ENCODE measurements around the gene OPA3. TPM values are rescaled to one million over a fixed set of nuclear protein-coding genes. Genes with fewer than 3 reads are reported as not detected.

The OPA3 gene
- total RNA-seq, 1 donor from 2014 or later = 1.6 TPM

DNA sequence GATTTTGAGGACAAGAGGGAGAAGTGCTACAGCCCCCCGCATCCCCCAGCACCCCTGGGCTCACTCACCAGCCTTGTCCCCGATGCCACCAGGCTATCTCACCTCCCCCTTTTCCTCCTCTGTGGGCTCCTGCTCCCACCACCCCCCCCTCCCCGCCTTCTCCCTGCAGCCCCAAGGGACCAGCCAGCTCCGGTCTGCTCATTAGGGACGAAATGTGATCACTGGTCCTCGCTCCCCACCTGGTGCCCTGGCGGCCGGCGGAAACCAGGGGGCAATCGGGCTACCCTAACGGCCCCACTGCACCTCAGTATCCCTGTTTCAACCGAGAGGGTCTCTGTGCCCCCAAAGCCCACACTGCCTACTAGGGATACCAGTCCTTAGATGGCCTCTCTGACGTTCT, 14.7 kb upstream of the OPA3 start:
- FAIRE-seq (no peak), DNase-seq (ENCODE audit: low spot score in 2 of 2) (no peak)

DNA sequence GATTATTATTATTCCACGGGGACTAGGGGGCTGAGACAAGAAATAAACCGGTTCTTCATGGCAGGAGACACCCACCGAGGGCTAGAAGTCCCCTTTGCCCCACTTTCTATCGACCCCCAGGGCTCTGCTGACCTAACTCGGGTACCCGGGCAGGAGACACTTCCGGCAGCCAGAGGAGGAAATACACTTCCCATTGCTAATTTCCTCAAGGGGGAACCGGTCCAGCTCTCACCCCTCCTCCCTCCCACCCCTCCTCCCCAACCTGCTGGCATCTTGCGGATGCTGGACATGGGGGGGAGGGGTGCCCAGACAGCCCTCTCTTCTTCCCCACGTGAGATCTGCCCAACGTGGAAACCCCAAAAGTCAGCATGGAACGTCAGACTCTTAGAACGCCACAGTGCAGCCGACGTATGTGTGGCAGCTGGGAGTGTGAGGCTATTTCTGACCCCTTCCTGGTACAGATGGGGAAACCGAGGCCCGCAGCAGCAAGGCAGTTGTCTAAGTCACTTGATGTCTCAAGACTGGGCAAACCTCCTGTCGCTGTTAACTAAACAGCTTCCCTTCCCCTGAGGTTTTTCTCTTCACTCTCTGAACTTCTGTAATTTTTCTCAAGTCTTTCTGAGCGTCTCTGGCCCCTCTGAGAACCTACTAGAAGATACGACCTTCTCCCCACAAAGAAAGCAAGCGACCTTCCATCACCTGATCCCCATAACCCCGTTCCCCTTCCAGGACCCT, 13.8 kb upstream of the OPA3 start:
- no peak for FAIRE-seq
- DNase-seq (ENCODE audit: low spot score in 2 of 2) = no peak

DNA sequence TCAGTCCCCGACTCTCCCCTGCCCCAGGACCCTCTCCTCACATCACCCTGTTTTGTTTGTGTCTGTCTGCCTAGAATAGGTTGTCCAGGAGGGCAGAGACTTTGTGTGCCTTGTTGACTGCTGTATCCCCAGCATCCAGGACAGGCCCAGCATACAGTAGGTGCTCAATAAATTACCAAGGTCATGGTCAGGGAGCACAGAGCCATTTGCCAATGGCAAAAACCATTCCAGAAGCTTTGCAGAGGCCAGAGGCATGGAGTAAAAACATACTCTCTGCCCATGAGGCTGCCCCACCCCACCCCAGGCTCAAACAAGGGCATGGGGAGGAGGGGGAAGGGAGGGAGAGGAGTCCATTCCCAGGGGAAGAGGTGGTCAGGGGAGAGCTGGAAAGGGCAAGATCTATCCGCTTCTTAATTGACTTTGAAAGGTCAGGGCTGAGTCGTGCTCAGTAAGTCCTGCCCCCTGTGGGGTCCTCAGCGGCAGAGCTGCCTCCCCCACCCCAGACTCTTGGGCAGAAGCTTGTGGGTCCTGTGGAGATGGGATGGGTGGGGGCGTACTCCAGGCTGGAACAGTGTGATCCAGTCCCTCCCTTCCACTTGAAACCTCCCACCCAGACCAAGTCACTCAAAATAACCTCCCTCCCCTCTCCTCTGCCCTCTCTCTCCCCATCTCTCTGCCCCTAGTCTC, 13.0 kb upstream of the OPA3 start:
- DNase-seq (ENCODE audit: low spot score in 2 of 2) (no peak), FAIRE-seq (no peak)

DNA sequence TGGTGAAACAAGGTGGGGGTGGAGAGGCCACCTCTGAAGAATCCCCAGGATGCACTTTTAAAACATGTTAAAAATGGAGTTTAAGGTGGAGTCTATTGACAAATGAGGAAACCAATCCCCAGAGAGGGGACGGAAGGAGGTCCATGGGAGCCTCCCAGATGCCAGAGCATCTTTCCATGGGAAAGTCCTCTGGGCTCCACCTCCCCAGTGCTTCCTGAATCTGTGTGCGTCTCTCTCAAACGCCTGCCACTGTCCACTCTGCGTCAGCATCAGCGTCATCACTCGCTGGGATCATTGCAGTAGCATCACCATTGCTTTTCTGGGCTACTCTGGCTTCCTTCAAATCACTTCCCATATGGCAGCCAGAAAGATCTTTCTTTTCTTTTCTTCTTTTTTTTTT, 11.2 kb upstream of the OPA3 start:
- DNase-seq (ENCODE audit: low spot score in 2 of 2) (no peak), FAIRE-seq (no peak)

DNA sequence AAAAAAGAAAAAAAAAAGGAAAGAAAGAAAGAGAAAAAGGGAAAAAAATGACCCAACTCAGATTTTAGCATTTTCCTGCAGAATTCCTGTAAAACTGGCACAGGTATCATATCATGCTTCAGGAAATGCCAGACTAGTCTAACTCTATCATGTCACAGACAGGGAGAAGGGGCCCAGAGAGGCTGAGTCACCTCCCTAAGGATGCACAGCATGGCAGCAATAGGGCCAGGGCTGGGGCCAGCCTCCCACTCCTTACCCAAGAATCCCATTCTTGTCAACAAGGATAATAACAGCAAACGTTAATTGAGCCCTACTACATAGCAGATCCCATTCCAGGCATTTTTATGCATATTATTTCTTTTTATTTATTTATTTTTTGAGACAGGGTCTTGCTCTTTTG, 8.9 kb upstream of the OPA3 start:
- no peak for FAIRE-seq
- no peak for DNase-seq (ENCODE audit: low spot score in 2 of 2)

DNA sequence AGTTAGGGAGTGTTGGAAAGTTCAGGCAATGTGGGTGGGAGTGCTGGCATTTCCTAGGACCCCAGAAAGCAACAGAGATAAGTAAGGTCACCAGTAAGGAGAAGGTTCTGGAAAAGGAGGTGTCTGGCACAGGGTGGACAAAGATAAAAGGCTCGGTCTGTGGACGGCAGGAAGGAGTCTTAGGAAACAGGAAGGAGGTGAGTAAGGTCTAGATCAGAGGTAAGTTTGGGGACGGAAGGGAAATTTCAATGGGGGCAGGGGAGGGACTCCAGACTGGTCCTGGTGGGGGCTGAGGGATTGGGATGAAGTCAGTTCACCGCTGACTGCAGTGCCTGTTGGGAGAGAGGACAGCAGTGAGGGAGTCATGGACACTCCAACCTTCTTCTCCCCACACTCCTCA, 7.8 kb upstream of the OPA3 start:
- FAIRE-seq = no peak
- DNase-seq (ENCODE audit: low spot score in 2 of 2) = no peak

DNA sequence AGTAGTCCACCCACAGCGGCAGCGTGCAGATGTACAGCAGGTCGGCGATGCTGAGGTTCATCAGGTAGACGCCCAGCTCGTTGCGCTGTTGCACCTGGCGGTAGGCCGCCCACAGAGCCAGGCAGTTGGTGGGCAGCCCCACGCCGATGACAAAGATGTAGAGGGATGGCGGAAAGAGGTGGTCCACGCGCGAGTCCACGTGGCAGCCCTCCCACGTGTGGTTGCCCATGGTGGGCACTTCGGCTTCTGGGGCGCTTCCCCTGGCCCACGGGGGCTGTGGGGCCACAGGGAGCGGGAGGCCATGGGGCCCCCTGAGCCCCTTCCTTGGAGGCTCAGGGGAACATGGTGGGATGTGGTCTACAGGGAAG, 7.0 kb upstream of the OPA3 start:
- DNase-seq (ENCODE audit: low spot score in 2 of 2) = no peak
- FAIRE-seq = no peak

DNA sequence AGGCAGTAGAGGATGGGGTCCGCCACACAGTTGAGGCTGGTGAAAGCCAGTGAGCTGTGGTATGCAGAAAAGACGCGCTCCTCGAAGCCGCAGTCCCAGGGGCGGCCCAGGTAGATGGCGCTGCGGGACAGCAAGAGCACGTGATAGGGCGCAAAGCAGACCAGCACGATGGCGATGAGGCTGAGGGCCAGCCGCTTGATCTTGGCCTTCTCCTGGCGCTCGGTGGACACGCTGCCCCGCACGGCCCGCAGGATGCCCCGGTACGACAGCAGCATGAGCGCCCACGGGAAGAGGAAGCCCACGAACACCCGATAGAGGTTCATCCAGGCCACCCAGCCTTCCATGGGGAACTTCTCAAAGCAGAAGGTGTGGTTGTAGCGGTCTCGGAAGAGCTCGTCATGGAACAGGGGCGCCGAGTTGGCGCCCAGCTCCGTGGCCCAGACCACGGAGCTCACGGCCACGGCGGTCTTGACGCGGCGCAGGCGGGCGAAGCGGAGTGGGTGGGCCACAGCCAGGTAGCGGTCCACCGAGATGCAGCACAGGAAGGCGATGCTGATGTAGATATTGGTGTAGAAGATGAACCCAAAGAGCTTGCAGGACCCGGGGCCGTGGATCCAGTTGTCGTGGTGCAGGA, 6.5 kb upstream of the OPA3 start:
- FAIRE-seq (no peak), DNase-seq (ENCODE audit: low spot score in 2 of 2) (no peak)

DNA sequence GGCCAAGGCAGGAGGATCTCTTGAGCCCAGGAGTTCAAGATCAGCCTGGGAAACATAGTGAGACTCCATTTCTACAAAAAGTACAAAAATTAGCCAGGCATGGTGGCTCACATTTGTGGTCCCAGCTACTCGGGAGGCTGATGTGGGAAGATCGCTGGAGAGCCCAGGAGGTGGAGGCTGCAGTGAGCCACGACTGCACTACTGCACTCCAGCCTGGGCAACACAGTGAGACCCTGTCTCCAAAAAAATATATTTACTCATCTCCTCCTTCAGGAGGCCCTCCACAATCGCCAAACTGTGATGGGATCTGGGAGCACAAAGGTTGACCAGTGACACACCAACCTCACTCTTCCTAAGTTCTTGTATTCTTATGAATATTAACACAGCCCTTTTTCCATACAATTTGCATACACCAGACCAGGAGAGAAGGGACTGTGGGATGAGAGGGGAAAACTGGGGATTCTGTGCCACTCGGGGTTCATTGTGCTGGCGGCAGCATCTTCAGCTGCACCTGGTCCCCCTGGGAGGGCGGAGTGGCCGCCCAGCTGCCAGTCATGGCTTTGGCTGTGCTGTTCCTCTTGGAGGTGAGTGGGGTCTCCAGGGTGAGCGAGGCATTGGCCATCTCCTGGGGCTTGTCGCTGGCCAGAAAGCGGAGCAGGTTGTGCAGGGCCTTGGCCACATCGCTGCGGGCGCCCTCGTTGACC, 5.8 kb upstream of the OPA3 start:
- no peak for DNase-seq (ENCODE audit: low spot score in 2 of 2)
- no peak for FAIRE-seq

DNA sequence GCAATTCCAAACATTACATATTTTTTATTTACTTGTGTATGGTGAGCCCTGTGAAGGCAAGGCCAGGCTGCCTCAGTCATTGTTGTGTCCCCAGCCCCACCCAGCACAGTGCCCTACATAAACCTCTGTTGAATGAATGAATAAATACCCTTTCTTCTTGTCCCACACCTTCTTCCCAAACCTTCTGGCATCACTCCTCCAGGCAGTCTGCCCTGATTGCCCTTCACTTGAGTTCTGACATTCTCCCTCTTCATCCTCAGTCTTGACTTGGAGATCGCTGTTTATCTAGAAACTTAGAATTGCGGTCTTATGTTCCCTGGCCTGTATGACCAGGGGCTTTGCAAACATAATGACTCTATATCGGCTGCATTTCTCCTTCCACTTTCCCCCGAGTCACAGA, 5.2 kb upstream of the OPA3 start:
- no peak for FAIRE-seq
- no peak for DNase-seq (ENCODE audit: low spot score in 2 of 2)

DNA sequence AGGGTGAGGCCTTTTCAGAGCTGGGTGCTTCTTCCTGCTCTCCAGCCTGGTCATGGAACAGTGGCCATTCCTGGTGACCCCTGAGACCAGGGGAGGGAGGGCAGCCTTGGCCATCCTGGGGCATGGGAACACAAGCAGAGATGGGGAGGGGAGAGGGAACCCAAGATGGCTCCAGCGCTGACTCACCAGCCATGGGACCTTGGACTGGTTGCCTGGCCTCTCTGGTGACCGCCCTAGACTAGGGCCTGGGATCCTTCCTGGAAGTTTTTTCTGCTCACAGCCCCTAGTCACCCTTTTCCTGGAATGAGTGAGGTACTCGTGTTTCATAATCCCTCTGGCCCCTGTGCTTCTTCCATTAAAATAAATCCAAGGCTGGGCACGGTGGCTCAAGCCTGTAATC, 3.3 kb upstream of the OPA3 start:
- FAIRE-seq (no peak), DNase-seq (ENCODE audit: low spot score in 2 of 2) (no peak)

DNA sequence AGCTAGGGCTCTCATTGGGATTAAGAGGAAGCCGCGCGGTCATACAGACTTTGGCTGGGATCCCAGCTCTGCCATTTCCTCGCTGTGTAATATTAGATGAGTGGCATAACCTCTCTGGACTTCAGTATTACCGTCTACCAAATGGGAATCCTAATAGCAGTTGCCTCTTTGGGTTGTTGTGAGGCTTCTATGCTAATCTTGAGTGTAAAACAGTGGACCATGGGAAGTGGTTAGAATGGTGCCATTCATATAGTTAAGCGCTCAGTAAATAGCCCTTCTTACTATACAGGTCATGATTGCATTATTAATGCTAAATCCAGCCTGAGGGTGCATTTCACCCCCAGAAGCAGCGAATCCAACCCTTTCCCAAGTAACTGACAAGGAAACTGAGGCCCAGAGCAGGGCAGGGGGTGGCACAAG, 566 bp upstream of the OPA3 start:
- DNase-seq (ENCODE audit: low spot score in 2 of 2) (no peak), FAIRE-seq (no peak)

DNA sequence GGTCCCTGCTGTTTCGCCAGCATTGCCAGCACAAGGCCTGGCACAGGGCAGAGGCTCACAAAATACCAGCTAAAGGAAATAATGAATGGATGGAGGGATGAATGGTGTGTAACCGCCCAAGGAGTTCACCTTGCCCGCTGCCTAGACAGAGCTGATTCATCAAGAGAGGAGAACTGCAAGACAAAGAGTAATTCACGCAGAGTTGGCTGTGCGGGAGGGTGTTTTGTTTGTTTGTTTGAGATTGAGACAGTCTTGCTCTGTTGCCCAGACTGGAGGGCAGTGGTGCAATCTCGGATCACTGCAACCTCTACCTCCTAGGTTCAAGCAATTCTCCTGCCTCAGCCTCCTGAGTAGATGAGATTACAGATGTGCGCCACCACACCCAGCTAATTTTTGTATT, 3.0 kb downstream of the OPA3 start:
- DNase-seq (ENCODE audit: low spot score in 2 of 2) (no peak), FAIRE-seq (no peak)

DNA sequence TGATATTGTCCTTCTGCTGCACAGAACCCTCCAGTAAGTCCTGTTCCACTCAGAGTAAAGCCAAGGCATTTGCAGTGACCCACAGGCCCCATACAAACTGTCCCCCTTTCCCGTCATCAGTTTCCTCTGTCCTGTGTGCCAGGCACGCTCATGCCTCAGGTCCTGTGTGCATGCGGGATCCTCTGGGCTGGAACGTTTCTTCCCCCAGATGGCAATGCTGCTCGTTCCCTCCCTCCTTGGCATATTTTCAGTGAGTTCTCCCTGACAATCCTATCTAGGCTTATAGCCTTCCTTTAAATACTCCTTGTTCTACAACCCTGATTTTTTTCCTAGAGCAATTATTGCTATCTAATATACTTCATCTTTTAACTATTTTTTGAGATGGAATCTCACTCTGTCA, 5.7 kb downstream of the OPA3 start:
- FAIRE-seq (no peak), DNase-seq (ENCODE audit: low spot score in 2 of 2) (no peak)

DNA sequence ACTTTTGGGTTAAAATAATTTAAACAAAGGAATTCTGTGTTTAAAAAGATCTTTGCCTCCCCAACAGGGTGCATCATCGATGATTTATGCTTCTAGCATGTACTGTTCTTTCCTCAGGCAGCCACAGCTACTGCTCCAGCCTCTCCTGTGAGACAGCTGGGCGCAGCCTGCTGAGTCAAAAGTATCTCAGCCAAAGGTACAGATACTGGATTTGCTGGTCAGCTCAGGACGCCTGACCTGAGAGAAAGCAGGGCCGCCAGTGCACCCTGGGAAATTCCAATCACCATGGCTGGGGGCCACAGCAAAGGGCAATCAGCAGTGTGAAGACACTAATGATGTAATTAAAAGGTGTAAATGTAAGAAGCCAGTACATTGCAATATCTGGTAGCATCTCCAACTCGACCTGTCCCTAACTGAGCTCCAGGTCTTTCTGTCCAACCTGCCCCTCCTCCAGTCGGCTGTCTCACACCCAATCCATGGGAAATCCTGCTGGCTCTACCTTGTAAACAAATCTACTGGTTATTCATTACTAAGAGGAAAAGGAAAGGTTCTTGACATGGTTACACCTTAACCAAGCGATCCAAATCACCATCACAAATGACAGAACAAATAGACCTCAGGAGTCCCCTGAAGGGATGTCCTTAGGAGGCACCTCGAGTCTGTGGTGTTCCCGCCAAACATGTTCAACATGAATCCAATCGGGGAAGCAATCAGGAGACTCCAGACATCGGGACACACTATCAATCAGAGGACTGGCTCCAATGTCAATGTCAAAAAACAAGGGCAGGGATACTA, 7.3 kb downstream of the OPA3 start:
- DNase-seq (ENCODE audit: low spot score in 2 of 2) = no peak
- FAIRE-seq = no peak

DNA sequence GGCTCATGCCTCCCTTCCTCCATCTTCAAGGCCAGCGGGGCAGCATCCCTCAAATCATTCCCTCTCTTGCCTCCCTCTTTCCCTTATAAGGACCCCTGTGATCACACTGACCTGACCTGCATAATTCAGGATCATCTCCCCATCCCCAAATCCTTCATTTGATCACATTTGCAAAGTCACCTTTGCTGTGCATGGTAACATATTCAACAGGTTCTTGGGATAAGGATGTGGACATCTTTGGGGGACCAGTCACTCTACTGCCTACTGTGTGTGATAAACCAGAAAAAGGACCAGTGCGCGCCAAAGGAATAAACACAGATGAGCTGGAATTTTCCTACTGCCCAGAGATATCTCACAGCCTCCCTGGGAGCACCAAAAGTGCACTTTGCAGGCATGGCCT, 7.9 kb downstream of the OPA3 start:
- FAIRE-seq = no peak
- DNase-seq (ENCODE audit: low spot score in 2 of 2) = no peak

DNA sequence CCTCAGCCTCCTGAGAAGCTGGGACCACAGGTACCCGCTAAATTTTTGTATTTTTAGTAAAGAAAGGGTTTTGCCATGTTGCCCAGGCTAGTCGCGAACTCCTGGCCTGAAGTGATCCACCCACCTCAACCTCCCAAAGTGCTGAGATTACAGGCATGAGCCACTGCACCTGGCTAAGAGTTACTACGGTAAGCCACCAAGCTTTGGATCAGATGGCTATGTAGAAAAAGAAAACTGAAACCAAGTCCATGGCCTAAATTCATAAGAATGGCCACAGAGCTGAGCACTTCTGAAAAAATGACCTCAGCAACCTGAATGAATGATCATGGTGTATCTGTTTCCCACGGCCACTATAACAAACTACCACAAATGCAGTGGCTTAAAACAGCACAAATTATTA, 9.4 kb downstream of the OPA3 start:
- DNase-seq (ENCODE audit: low spot score in 2 of 2) (no peak), FAIRE-seq (no peak)

DNA sequence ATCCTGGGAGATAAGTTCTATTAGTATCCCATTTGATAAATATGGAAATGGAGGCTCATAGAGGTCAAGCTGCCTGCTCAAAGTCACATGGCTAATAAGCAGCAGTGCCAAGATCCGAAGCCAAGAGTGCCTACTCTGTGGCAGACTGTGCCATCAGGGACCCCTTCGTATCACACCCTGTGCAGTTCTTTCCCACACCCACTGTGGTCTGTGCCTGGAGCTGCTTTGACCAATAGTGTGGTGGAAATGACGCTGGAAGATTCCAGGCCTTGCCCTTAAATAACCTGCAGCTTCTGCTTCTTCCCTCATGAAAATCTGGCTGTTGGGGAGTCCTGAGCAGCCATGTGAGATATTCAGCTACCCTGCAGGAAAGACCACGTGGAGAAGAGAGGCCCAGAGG, 10.1 kb downstream of the OPA3 start:
- no peak for FAIRE-seq

DNA sequence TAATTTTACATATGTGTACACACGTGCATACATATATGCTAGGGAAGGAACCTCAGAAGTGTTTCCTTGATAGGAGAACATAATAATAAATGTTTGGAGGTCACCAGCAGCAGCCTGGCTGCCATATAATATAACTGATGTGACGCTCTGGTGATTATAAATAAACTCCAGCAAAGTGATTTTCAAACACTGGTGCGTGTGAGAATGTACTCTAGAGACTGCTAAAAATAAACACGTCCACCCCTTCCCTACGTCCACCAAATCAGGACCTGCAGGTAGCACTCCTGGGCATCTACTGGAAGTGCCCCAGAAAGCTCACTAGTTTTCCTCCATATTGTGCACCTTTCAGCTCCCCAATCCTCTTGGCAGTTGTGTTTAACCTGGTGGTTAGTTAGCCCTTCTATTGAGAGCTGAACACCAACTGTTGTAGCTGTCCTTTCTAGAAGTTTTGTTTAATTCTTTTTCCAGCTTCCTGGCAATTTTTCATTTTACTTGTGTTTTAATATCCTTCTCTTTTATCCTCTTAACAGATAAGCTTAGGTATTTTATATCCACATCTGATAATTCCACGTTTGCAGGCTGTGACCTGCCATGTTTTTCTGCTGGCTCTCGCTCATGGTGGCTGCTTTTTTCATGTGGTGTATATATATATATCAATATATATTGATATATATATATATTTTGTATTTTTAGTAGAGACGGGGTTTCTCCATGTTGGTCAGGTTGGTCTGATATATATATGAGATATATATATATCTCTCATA, 13.0 kb downstream of the OPA3 start:
- FAIRE-seq = no peak

More for the DNA sequence above, 10.1 kb downstream of the OPA3 start:
- no peak for DNase-seq (ENCODE audit: low spot score in 2 of 2)

More for the DNA sequence above, 13.0 kb downstream of the OPA3 start:
- DNase-seq (ENCODE audit: low spot score in 2 of 2) = no peak
